H1 (cell line): ENCODE results near the gene LRRC45. TPM values are rescaled to one million over a fixed set of nuclear protein-coding genes. Genes with fewer than 3 reads are reported as not detected.

Source experiments
- HDAC6 ChIP-seq: IDR thresholded peaks from one replicate; pipeline ENCODE4 v1.7.1; 2012; ENCODE audit warnings: low read depth, mild to moderate bottlenecking, inconsistent platforms, low read length, moderate library complexity
- KDM1A ChIP-seq: fragments of 200-600, 300-600 bp; sonication (generic); IDR thresholded peaks from 2 replicates; pipeline ENCODE4 v1.7.1; 2016; ENCODE audit warnings: mild to moderate bottlenecking, low read length, borderline replicate concordance
- RAD21 ChIP-seq, 2 experiments: IDR thresholded peaks in 1 of 2; conservative IDR thresholded peaks in 1 of 2; 2 replicates each; pipeline ENCODE4 v1.6.1; 2011; ENCODE audit warnings: low read depth in 2 of 2, low read length in 2 of 2, improper control_type of control experiment in 1 of 2, inconsistent platforms in 1 of 2, mild to moderate bottlenecking in 1 of 2, moderate library complexity in 1 of 2
- polyA plus RNA-seq, 7 experiments: library from polyadenylated mRNA; depleted of rRNA in 3 of 7; stranded (reverse) in 5 of 7; unstranded in 2 of 7; fragments of >200 nt in 5 of 7; fragments of 200-250 nt in 2 of 7; gene quantifications; 1 replicate in 5 of 7; 2 replicates in 1 of 7; 4 replicates in 1 of 7; pipeline versions ENCODE4 v1.2.1 to v1.2.3, GENCODE V29; 2011 to 2013; ENCODE audit warnings: missing spikeins in 2 of 7, mixed read lengths in 2 of 7
- total RNA-seq: library from RNA; stranded (reverse); fragmentation: NEBNext Ultra II Directional; extraction: Animal tissue kit (Norgen Biotek cat#: 25700); gene quantifications from 2 replicates; pipeline ENCODE4 v1.2.1, GENCODE V29; 2021

LRRC45 gene
- total and polyA plus RNA-seq, 2 of the 8 experiments (the other 6 are each of a cell fraction or from before 2014, with no cell fraction given) = 11.5 to 29.0 TPM

GRCh38 chr17:81983011-81983638, 40.0 kb upstream of the LRRC45 start (continued):
- TF ChIP-seq KDM1A (no peak), RAD21 (IDR thresholded peaks at IDR 0.05 in 1 of 2, conservative IDR thresholded peaks at IDR 0.05 in 1 of 2; ENCODE audit: low read depth in 2 of 2, low read length in 2 of 2) (no peak), HDAC6 (no peak)
